ENCODE data around the gene NVL.

The NVL gene

GRCh38 chr1:224276771-224277487 is 53.0 kb downstream of the NVL start:
- no peak for DNase-seq

DNA sequence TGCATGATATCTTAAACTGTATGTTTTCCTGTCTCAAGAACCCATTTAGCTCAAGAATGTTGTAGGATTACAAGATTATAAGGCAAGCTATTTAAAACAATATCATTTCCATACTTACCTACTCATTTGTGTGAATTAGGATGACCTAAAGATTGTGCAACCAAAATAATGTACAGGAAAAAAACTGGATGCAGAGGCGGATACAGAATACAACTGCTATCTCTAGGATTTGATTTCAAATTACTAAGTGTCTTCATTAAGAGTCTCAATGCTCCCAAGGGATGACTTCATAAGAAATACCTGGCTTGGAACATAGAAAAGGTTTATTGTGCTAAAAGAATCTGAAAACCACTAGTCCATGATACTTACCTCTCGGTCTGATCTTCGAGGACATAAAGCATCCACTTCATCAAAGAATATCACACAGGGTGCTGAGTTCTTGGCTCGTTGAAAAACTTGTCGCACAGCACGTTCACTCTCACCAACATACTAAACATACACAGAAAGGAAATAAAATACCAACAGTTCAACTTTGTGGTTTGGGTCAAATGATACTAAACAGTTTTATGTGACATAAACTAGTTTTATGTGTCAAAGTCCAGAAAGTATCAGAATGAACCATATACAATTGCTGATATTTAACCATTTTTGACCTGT is 54.9 kb downstream of the NVL start:
- no peak for DNase-seq

DNA sequence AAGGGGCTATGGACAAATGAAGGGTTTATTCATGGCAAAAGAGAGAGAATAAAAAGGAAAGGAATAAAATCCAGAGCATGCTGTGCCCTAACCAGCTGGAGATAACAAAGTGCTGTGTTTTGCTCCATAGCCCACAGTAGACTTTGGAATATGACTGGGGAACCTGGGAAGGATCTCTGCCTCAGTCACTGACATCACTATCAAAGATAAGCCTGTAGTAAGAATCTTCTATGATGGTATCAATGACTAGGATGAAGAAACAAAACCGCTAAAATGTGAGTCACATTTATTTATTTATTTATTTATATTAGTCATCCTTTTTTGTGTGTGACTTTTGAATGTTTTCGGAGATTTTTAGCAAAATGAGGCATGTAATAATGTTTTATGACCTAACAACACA is 56.3 kb downstream of the NVL start:
- no peak for DNase-seq

DNA sequence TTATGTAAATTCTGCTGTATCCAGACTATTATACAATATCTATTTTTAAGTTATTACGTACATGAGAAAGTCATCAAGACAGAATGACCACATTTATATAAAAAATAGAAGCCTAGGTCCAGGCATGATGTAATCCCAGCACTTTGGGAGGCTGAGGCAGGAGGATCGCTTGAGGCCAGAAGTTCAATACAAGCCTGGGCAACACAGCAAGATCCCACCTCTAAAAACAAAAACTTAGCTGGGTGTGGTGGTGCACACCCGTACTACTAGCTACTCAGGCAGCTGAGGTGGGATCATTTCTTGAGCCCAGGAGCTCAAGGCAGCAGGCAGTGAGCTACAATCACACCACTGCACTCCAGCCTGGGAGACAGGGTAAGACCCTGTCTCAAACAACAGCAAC is 58.9 kb downstream of the NVL start:
- DNase-seq = no peak

DNA sequence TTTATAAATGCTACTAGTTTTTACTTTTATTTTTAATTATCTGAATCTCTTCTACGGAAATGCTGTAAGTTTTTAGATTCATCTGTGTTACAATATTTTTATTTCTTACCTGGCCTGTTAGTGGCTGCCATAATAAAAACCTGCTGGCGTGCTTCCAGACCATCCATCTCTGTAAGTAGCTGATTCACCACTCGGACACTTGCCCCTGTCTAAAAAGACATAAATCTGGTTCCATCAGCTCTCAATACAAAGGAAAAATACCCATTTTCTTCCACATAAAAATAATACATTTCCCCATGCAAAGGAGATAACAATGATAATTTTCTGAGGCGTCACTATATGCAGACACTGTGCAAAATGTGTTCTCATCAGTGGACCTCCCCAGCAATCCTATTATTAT is 62.0 kb downstream of the NVL start:
- DNase-seq = no peak

GRCh38 chr1:224266915-224267856 is 62.8 kb downstream of the NVL start:
- no peak for DNase-seq

GRCh38 chr1:224266105-224266914 is 63.7 kb downstream of the NVL start:
- no peak for DNase-seq

DNA sequence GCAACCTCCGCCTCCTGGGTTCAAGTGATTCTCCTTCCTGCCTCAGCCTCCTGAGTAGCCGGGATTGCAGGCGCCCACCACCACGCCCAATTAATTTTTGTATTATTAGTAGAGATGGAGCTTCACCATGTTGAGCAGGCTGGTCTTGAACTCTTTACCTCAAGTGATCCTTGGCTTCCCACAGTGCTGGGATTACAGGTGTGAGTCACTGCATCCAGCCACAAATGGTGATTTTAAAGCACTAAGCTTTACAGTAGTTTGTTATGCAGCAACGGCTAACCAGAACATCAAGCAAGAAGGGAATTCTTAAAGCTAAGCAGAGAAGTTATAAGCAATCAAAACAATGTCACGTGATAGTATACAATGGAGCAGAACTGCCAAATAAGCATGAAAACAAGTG is 65.7 kb downstream of the NVL start:
- DNase-seq = no peak

- no peak for DNase-seq
These were observed 67.5 kb downstream of the NVL start for GRCh38 chr1:224262373-224263054.

- no peak for DNase-seq
These were observed 70.0 kb downstream of the NVL start for GRCh38 chr1:224259986-224260385.

GRCh38 chr1:224258351-224258750 is 71.6 kb downstream of the NVL start:
- DNase-seq = no peak

- no peak for DNase-seq
These were observed 73.3 kb downstream of the NVL start for GRCh38 chr1:224256640-224257039.

- no peak for DNase-seq
These were observed 76.3 kb downstream of the NVL start for GRCh38 chr1:224253721-224254120.

DNA sequence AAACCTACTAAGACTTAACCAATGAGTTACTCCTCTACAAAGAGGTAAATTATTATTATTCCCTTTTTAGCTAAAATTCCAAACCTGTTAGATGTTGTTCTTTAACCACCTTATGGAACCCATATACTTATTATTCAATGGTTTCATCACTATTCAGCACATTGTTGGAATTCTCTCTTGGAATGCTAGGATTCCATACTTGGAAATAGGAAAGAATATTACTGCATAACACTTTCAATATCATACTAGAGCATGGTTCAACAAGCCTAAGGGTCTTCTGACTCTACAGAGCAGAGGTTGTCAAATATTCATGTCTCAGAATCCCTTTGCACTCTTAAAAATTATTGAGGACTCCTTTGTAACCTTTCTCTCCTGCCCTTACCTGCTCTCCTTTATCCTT is 77.5 kb downstream of the NVL start:
- no peak for DNase-seq

DNA sequence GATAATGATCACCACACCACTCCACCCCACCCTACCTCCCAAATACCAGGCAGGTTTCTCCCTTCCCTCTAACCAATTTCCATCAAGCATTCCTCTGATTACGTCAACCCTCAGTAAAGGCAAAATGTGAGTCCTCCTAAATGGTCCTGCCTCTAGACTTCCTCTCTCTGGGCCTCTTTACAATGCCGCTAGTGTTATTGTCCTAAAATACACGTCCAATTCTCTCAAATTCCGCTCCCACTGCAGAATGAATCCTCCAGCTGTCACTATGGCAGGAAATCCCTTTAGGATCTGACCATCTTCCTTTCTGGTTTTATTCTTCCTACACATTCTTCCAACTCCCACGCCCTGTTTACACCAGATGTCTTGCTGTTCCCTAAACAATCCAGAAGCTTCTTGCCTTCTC is 78.2 kb downstream of the NVL start:
- DNase-seq = no peak

DNA sequence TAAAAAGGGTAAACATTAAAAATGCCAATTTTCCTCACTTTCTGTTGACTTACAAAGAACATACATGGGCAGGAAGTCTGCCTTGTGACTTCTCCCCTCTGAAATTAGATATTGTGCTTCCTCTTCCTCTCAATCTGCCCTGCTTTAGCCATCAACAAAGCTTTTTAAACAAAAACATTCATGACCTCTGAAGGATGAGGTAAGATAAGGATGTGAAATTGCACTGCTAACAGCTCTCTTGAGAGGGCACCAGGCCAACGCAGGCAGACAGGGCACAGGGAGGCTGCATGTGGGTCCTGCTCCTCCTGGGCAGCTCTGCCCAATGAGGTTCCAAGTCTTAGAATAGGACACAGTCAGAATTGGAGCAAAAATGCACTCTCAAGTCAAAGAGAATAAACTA is 84.8 kb downstream of the NVL start:
- DNase-seq = no peak

DNA sequence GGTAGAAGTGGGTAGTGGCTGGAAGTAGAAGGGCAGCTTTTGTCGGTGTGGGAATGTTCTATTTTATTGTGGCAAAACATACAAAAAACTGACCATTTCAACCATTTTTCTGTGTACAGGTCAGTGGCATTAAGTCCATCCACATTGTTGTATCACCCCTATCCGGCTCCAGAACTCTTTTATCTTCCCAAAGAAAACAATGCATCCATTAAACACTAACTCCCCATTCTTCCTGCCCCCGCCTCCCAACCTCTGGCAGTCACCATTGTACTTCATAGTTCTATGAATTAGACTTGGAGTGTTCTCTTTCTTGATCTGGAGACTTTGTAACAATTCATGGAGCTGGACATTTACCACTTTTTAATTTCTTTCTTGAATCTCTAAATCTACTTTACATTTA is 91.2 kb downstream of the NVL start:
- DNase-seq = no peak

GRCh38 chr1:224238212-224238611 is 91.8 kb downstream of the NVL start:
- DNase-seq = no peak

- no peak for DNase-seq
These were observed 92.7 kb downstream of the NVL start for GRCh38 chr1:224237119-224237881.

GRCh38 chr1:224235813-224236493 is 94.0 kb downstream of the NVL start:
- no peak for DNase-seq

- no peak for DNase-seq
These were observed 96.0 kb downstream of the NVL start for GRCh38 chr1:224234017-224234416.

Data from T-helper 9 cell (primary cell).